Measurements from ENCODE around the gene METTL16.
"Not testable (repeated sequence)": the region's sequence is repeated elsewhere in the genome, so short reads cannot be mapped to it uniquely, and the experiment has no call there.

The METTL16 gene, protein sequence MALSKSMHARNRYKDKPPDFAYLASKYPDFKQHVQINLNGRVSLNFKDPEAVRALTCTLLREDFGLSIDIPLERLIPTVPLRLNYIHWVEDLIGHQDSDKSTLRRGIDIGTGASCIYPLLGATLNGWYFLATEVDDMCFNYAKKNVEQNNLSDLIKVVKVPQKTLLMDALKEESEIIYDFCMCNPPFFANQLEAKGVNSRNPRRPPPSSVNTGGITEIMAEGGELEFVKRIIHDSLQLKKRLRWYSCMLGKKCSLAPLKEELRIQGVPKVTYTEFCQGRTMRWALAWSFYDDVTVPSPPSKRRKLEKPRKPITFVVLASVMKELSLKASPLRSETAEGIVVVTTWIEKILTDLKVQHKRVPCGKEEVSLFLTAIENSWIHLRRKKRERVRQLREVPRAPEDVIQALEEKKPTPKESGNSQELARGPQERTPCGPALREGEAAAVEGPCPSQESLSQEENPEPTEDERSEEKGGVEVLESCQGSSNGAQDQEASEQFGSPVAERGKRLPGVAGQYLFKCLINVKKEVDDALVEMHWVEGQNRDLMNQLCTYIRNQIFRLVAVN

DNA sequence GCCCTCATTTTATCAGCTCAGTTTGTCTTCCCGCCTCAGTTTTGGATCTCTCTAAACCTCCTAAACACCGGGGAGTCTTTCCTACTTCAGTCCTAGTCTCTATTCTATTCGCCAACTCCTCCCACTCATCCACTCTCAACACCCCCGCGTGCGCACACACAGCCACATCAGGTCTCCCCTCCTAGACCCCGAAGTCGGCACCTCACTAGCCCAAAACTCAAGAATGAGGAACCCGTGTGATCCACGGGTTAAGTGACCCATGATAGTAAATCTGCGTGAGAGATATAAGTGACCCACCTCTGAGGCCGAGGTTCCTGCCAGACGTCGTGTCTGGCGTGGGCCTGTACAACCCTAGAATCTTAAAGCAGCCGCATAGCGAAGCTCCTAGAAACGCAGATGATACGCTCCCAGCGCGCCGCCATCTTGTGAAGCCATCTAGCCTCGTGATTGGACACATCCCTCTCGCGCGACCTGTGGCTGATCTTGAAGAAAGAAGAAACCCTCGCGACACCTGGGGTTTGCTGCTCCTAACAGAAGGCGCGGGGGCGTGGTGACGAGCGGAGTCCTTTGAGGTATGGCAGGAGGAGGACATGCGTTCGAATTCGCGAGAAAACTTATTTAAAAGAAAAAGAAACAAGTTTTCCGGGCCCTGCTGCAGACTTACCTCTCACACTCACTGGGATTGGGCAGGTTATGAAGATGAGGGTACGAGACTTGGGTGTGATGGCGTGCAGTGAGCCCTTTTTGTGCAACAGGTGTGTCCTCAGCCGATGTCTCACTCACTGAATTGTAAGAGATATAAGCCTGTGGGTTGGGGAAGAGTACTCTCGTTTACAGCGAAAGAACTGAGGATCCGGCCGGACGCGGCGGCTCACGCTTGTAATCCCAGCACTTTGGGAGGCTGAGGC is at the start of gene METTL16:
Gene METTL16 (minus strand): TSS at position 427 of the 908 bp plus-strand sequence. CDS start 9,557 bp downstream, outside the sequence.
- DNase-seq (ENCODE audit: low read depth in 2 of 2) = peak; percentile 91 to 94

DNA sequence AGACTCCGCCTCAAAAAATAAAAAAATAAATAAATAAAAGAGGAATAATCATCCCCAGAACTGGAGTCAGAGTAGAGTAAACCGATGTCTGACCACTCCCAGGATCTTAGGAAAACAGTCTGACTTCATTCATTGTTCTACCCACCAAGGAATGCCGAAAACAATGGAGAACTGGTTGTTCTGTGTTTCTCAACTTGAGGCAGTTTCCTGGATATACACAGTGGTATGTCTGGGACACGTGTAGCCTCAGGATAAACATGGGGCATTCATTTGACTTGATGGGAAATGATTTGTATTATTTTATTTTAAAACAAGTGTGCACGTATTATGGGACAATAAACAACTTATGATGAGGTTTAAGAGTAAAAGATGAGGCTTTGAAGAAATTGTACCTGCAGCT is 49.0 kb upstream of the METTL16 start:
- DNase-seq (ENCODE audit: low read depth in 2 of 2) = no peak

DNA sequence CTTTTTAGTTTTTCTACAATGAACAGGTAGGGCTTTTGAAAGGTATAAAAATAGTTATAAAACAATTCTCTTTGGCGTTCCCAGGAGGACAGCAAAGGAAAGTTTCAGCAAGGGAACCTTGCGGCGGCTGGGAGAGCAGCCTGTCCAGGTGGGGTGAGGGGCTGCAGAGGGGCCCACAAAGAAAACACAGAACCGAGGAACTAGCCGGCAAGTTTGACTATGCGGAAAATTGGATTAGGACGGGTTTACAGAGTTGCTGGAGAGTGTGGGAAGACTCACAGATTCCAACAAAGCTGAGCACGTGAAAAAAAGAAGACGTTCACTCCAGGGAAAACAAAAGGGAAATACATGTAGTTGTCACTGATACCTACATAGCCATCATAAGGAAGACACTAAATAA is 40.2 kb upstream of the METTL16 start:
- DNase-seq (ENCODE audit: low read depth in 2 of 2) = no peak

DNA sequence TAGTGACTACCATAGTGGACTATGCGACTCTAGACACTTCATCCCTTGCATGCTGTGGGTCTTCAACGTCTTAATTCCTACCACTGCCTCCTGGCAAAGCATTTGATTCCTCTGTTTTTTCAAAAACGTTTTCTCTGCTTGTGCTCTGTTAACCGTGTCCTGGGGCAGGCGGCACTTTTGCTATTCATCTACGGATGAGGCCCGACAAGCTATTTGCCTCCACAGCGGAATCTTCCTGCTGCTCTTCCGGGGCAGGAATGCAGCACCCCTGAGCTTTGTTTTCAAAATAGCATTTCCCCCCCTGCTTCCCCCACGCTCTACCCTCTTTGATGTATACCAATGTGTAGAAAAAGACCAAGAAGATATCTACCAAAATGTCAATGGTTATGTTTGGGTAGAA is 39.8 kb upstream of the METTL16 start:
- no peak for DNase-seq (ENCODE audit: low read depth in 2 of 2)

DNA sequence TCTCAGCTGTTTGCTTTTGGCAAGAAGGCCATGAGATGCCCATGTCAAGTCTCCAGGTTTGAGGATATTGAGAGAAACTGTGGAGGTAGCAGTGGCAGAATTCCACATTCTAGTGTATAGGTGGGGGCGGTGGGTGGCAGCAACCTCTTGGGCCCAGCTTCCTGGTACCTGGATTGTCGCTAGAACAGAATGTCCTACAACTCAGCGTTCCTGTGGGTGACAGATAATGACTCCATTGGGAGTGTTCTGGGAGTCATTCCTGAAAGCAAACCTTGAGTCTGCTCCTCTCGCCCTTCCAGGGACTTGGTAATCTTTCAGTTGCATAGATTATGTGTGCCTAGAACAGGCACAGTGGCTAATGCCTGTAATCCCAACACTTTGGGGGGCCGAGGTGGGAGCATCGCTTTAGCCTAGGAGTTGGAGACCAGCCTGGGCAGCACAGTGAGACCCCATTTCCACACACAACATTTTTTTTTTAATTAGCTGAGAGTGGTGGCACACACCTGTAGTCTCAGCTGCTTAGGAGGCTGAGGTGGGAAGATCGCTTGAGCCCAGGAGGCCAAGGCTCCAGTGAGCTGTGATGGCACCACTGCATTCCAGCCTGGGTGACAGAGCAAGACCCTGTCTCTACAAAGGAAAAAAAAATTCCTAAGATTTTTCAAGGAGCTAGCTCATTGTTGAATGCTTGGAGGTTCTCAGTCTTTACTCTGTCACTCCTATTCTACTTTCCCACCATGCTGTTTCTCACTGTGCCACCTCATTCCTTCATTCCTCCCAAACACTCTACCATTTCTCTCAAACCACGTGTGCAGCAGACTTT is 37.9 kb upstream of the METTL16 start:
- DNase-seq (ENCODE audit: low read depth in 2 of 2) = no peak

DNA sequence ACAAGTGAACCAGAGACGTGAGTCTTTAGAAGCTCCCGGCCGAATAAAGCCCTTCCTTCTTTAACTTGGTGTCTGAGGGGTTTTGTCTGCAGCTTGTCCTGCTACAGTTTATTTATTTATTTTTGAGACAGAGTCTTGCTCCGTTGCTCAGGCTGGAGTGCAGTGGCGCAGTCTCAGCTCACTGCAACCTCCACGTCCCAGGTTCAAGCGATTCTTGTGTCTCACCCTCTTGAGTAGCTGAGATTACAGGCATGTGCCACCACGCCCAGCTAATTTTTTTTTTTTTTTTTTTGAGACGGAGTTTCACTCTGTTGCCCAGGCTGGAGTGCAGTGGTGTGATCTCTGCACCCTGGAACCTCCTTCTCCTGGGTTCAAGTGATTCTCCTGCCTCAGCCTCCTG is 36.3 kb upstream of the METTL16 start:
- DNase-seq (ENCODE audit: low read depth in 2 of 2) = not testable (repeated sequence)

DNA sequence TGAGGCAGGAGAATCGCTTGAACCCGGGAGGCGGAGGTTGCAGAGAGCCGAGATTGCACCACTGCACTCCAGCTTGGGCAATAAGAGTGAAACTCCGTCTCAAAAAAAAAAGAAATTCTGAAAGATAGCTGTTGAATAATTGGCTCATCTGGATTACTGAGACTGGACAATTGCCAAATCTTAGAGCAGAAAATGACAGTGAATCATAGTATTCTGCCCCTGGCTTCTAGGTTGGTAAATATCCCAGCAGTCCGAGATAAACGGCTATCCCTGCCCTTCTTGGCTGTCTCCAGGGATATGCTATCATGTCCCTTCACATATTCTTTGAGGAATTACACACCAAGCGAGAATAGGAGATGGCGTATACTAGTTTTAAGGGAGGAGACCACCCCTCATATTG is 35.5 kb upstream of the METTL16 start:
- DNase-seq (ENCODE audit: low read depth in 2 of 2) = no peak

DNA sequence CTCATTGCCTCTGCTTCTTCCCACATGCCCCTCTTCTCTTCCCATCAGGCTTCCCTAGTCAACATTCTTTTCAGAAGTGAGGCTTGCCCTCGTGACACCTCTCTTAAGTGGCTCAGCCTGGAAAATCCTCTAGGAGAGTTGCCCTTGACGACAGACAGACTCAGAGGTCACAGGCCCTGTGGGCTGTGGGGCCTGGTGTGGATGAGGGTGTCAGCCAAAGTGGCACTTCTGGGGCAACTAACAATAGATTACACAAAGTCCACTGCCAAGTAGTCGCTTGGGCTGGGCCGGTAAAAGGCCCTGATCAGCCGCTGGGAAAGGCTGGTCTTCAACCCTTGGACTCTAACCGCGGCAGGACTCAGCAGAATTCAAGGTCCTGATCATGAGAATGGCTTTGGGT is 33.7 kb upstream of the METTL16 start:
- DNase-seq (ENCODE audit: low read depth in 2 of 2) = no peak

DNA sequence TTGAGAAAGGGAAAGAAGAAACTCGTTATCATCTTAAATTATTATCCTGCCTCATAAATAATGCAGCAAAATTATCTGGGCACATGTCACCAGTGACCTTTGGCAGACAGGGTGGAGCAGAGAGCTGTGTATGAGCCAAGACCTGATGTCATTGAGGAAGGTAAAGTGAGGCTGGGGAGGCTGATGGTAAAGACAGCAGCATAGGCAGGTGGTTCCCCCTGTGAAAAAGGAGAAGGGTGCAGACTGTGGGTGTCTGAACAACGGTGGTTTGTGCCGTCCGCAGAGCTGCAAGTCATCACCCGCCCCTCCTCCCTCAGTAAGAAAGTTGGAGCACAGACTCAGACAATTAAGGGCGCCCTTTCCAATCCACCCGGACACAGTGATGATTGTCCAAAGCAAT is 30.8 kb upstream of the METTL16 start:
- DNase-seq (ENCODE audit: low read depth in 2 of 2) = no peak

DNA sequence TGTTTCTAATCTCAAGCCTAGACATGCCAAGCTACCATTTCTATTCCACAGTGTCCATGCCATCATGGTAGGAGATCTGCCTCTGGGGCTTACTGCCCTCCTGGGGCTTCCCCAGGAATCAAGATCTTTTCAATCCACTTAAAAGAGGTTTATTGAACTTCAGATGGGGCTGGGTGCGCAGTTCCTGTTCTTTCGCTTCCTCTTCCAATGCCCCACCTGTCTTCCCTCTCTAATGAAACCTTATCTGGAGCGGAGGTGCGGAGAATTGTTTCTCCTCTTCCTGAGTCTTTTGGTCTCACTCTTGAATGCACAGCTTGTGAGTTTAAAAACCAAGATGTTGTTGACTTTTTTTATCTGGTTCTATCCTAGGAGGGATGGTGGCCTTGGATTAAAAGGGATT is 30.4 kb upstream of the METTL16 start:
- no peak for DNase-seq (ENCODE audit: low read depth in 2 of 2)

DNA sequence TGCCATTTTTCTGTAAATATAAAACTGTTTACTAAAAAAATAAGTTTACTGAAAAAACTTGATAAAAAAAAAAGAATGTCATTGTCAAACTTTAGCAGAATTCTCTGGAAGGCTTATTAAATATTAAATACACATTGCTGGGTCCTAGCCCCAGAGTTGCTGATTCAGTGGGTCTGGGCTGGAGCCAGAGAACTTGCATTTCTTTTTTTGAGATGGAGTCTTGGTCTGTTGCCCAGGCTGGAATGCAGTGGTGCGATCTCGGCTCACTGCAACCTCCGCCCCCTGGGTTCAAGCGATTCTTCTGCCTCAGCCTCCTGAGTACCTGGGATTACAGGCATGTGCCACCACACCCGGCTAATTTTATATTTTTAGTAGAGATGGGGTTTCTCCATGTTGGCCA is 25.9 kb upstream of the METTL16 start:
- not testable (repeated sequence) for DNase-seq (ENCODE audit: low read depth in 2 of 2)

DNA sequence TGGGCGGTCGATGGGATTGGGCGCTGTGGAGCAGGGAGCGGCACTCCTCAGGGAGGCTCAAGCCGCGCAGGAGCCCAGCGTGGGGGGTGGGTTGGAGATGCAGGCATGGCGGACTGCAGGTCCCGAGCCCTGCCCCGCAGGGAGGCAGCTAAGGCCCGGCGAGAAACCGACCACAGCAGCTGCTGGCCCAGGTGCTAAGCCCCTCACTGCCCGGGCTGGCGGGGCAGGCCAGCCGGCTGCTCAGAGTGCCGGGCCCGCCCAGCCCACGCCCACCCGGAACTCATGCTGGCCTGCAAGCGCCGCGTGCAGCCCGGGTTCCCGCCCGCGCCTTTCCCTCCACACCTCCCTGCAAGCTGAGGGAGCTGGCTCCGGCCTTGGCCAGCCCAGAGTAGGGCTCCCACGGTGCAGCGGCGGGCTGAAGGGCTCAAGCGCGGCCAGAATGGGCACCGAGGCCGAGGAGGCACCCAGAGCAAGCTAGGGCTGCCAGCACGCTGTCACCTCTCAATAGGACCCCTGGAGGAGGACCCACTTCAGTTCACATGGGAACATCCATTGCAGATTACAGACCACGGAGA is 20.5 kb upstream of the METTL16 start:
- DNase-seq (ENCODE audit: low read depth in 2 of 2) = no peak

DNA sequence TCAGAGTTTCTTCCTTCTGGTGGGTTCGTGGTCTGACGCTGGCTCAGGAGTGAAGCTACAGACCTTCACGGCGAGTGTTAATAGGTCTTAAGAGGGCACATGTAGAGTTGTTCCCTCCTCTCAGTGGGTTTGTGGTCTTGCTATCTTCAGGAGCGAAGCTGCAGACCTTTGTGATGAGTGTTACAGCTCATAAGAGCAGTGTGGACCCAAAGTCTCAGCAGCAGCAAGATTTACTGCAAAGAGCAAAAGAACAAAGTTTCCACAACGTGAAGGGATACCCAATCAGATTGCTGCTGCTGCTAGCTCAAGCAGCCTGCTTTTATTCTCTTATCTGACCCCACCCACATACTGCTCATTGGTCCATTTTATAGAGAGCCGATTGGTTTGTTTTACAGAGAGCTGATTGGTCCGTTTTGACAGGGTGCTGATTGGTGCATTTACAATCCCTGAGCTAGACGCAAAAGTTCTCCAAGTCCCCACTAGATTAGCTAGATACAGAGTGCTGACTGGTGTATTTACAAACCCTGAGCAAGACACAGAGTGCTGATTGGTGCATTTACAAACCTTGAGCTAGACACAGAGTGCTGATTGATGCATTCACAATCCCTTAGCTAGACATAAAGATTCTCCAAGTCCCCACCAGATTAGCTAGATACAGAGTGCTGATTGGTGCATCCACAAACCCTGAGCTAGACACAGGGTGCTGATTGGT is 19.7 kb upstream of the METTL16 start:
- DNase-seq (ENCODE audit: low read depth in 2 of 2) = not testable (repeated sequence)

DNA sequence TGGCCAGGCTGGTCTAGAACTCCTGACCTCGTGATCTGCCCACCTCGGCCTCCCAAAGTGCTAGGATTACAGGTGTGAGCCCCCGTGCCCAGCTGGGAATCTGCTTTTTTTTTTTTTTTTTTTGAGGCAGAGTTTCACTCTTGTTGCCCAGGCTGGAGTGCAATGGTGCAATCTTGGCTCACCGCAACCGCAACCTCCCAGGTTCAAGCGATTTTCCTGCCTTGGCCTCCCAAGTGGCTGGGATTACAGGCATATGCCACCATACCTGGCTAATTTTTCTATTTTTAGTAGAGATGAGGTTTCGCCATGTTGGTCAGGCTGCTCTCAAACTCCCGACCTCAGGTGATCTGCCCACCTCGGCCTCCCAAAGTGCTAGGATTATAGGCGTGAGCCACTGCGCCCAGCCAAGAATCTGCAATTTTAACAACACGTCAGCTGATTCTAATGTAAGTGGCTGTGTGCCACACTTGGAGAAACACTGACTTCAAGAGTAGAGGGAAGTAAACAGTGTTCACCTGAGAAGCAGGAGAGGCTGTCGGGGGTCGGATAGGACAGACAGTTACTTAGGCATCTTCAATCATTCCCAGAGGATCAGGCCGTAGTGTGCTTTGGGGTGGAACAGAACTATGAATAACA is 10.2 kb upstream of the METTL16 start:
- DNase-seq (ENCODE audit: low read depth in 2 of 2) = not testable (repeated sequence)

DNA sequence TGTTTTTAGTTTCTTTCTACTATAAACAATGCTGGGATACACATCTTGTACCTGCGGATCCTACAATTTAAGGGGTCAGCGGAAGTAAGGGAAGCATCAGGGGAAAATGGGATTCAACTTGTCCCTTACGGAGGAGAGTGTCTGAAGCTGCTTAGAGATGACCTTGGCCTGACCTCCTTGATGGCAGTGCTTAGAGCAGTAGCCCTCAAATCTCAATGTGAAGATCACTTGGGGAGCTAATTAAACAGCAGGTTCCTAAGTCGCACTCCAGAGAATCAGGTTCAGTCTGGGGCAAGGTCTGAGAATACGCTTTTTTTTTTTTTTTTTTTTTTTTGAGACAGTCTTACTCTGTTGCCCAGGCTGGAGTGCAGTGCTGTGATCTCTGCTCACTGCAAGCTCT is 9.6 kb upstream of the METTL16 start:
- no peak for DNase-seq (ENCODE audit: low read depth in 2 of 2)

DNA sequence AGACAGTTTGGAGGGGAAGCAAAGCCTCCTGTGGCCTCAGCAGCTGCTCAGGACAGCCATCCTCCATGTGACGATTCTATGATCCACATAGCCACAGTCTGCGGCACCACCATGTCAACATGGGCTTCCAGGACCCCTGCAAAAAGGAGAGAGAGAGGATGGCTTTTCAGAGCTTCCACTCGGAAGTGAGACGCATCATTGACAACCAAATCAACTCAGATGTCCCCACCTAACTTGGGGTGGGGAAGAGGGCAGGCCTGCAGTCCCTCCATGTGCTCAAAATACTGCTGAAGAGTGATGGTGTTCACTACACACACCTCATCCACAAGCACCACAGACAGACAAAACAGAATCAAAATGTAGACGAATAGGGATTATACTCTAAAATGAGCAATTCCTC is 5.9 kb upstream of the METTL16 start:
- no peak for DNase-seq (ENCODE audit: low read depth in 2 of 2)

DNA sequence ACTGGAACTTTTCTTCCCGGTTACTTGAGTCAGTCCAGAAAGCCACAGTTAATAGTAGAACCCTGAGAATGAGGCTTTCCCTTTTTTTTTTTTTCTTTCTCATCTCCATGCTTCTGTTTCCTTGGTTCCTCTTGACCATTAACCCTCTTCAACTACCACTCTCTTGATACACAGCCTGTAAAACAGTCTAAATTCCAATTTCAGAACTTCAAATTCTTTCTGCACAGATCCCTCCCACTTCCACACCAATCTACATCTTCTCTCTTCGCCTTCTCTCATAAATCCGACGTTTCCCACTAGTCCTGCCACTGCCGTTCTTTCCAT is 588 bp downstream of the METTL16 start:
- DNase-seq (ENCODE audit: low read depth in 2 of 2) = no peak

DNA sequence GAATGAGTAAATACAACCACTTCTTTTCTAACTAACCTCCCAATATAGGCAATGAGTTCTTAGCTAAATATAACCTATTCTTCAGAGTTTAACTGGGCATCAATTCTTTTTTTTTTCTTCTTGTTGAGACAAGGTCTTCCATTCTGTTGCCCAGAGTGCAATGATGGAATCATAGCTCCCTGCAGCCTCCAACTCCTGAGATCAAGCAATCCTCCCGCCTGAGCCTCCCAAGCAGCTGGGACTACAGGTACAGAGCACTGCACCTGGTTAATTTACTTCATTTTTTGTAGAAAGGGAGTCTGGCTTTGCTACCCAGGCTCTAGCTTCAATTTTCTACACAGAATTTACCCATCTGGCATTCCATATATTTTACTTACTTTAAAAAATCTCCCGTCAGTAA is 1.1 kb downstream of the METTL16 start:
- DNase-seq (ENCODE audit: low read depth in 2 of 2) = no peak

DNA sequence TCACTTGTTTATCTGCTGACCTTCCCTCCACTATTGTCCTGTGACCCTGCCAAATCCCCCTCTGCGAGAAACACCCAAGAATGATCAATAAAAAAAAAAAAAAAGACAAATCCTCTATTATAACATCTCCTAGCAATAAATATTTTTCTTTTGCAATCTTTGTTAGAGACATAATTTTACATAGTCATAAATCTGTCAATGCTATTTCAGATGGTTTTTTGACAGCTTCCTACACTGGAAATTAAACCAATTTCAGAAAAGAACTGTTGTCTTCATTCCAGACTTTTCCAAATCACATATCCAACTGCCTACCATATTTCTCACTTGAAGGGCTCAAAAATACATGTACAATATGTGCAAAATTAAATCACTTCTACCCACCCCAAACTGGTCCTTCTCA is 3.7 kb downstream of the METTL16 start:
- DNase-seq (ENCODE audit: low read depth in 2 of 2) = no peak

DNA sequence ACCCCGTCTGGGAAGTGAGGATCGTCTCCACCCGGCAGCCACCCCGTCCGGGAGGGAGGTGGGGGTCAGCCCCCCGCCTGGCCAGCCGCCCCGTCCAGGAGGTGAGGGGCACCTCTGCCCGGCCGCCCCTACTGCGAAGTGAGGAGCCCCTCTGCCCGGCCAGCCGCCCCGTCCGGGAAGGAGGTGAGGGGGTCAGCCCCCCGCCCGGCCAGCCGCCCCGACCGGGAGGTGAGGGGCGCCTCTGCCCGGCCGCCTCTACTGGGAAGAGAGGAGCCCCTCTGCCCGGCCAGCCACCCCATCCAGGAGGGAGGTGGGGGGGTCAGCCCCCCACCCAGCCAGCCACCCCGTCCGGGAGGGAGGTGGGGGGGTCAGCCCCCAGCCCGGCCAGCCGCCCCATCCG is 4.7 kb downstream of the METTL16 start:
- not testable (repeated sequence) for DNase-seq (ENCODE audit: low read depth in 2 of 2)
